GM21529 (cell line): ENCODE results near the gene FAM47E.

Source experiments
- ATAC-seq: cut with Tn5 transposase; IDR thresholded peaks from one replicate; pipeline ENCODE4 v1.9.1; 2021; ENCODE audit not compliant: unreplicated experiment

FAM47E gene

DNA sequence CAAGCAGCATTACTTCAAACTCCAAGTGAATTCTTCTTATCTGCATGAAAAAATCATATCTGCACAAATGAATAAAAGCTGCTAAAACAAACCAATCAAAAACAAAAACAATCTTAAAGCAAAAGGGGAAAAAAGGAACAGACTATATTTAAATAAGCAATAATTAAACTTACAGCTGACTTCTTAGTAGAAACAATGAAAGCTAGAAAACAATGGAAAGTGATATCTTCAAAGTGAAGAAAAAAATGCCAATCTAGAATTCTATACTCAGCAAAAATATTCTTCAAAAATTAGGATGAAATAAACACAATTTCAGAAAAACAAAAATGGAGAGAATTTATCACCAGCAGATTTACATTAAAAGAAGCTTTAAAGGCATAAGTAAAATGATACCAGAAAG is 75.0 kb downstream of the FAM47E start:
- no peak for ATAC-seq
